A172 (cell line): ENCODE measurements around the gene BBS1. TPM values are rescaled to one million over a fixed set of nuclear protein-coding genes. Genes with fewer than 3 reads are reported as not detected.
A peak's percentile ranks its signal among the peaks of the same experiment; 100 is the strongest.
"Not testable (repeated sequence)": the region's sequence is repeated elsewhere in the genome, so short reads cannot be mapped to it uniquely, and the experiment has no call there.

Experiments
- DNase-seq: peaks from one replicate; pipeline ENCODE4 v3.0.0-alpha.2; 2015; ENCODE audit warnings: low spot score
- total RNA-seq: library from RNA; depleted of rRNA; stranded (reverse); fragments of >200 nt; shearing (Covaris generic); gene quantifications from 2 replicates; pipeline ENCODE4 v1.2.3, GENCODE V29; 2014; rRNA removed

The BBS1 gene
- 14.7 and 22.0 TPM in 2 replicates for total RNA-seq

- peak; percentile 52 for DNase-seq
Observed at GRCh38 chr11:66510271-66510989, at the start of gene BBS1. Gene BBS1 (plus strand): TSS chr11:66510635. CDS start chr11:66510660, 25 bp downstream.

GRCh38 chr11:66462010-66462409 is 48.4 kb upstream of the BBS1 start:
- no peak for DNase-seq

GRCh38 chr11:66462911-66463310 is 47.5 kb upstream of the BBS1 start:
- DNase-seq = no peak

GRCh38 chr11:66464116-66464515 is 46.3 kb upstream of the BBS1 start:
- not testable (repeated sequence) for DNase-seq

- DNase-seq = no peak
Observed at GRCh38 chr11:66464916-66465315, 45.5 kb upstream of the BBS1 start.

GRCh38 chr11:66465373-66466224 is 44.8 kb upstream of the BBS1 start:
- DNase-seq = no peak

GRCh38 chr11:66466225-66467033 is 44.0 kb upstream of the BBS1 start, which contains the start of gene PELI3:
Gene PELI3 (plus strand): TSS chr11:66466905. CDS start chr11:66468129, 1,224 bp downstream.
- peak; percentile 79 for DNase-seq

- no peak for DNase-seq
Observed at GRCh38 chr11:66467034-66467659, 43.3 kb upstream of the BBS1 start.

- no peak for DNase-seq
Observed at GRCh38 chr11:66467756-66468155, 42.7 kb upstream of the BBS1 start.

GRCh38 chr11:66468691-66469090 is 41.7 kb upstream of the BBS1 start:
- no peak for DNase-seq

GRCh38 chr11:66469441-66469840 is 41.0 kb upstream of the BBS1 start:
- no peak for DNase-seq

GRCh38 chr11:66470015-66470414 is 40.4 kb upstream of the BBS1 start:
- DNase-seq = no peak

GRCh38 chr11:66471142-66471541 is 39.3 kb upstream of the BBS1 start:
- DNase-seq = no peak

- DNase-seq = no peak
Observed at GRCh38 chr11:66472054-66472453, 38.4 kb upstream of the BBS1 start.

GRCh38 chr11:66473167-66473566 is 37.3 kb upstream of the BBS1 start:
- DNase-seq = no peak

GRCh38 chr11:66473608-66474515 is 36.6 kb upstream of the BBS1 start:
- DNase-seq = no peak

- DNase-seq = no peak
Observed at GRCh38 chr11:66475349-66476172, 34.9 kb upstream of the BBS1 start.

- no peak for DNase-seq
Observed at GRCh38 chr11:66476173-66476840, 34.1 kb upstream of the BBS1 start.

GRCh38 chr11:66476841-66477251 is 33.6 kb upstream of the BBS1 start:
- DNase-seq = no peak
